ENCODE data around the gene NR2C2.
A peak's percentile ranks its signal among the peaks of the same experiment; 100 is the strongest.

The NR2C2 gene

DNA sequence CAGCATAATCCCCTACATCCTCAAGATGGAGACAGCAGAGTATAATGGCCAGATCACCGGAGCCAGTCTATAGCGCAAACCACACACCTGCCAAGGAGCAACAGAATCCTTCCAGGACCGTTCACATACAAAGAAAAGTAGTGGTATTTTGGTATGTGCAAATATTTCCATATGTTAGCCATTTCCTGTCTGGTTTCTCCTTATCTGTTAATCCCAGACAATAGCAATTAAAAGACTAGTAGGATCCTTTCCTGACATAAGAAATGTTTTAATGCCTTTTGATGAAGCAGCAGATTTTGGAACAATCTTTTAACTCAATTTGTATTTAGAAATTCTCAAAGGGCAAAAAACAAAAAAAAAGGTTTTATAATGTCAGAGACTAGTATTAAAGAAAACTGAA lies 95.6 kb downstream of the NR2C2 start:
- FAIRE-seq (no peak), DNase-seq (ENCODE audit: insufficient read length, low spot score) (no peak)
- TF ChIP-seq, protein P1, sequence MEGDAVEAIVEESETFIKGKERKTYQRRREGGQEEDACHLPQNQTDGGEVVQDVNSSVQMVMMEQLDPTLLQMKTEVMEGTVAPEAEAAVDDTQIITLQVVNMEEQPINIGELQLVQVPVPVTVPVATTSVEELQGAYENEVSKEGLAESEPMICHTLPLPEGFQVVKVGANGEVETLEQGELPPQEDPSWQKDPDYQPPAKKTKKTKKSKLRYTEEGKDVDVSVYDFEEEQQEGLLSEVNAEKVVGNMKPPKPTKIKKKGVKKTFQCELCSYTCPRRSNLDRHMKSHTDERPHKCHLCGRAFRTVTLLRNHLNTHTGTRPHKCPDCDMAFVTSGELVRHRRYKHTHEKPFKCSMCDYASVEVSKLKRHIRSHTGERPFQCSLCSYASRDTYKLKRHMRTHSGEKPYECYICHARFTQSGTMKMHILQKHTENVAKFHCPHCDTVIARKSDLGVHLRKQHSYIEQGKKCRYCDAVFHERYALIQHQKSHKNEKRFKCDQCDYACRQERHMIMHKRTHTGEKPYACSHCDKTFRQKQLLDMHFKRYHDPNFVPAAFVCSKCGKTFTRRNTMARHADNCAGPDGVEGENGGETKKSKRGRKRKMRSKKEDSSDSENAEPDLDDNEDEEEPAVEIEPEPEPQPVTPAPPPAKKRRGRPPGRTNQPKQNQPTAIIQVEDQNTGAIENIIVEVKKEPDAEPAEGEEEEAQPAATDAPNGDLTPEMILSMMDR (IDR thresholded peaks at IDR 0.05; ENCODE audit: insufficient read depth, missing control alignments): no peak

- no peak for FAIRE-seq
- no peak for DNase-seq (ENCODE audit: insufficient read length, low spot score)
- TF ChIP-seq, protein P1 (IDR thresholded peaks at IDR 0.05; ENCODE audit: insufficient read depth, missing control alignments): no peak
Observed at GRCh38 chr3:15043408-15044171, 96.2 kb downstream of the NR2C2 start.

- TF ChIP-seq, protein P1 (IDR thresholded peaks at IDR 0.05; ENCODE audit: insufficient read depth, missing control alignments): no peak
- DNase-seq (ENCODE audit: insufficient read length, low spot score): no peak
- FAIRE-seq: no peak
Observed at GRCh38 chr3:15044326-15044725, 96.9 kb downstream of the NR2C2 start.

DNA sequence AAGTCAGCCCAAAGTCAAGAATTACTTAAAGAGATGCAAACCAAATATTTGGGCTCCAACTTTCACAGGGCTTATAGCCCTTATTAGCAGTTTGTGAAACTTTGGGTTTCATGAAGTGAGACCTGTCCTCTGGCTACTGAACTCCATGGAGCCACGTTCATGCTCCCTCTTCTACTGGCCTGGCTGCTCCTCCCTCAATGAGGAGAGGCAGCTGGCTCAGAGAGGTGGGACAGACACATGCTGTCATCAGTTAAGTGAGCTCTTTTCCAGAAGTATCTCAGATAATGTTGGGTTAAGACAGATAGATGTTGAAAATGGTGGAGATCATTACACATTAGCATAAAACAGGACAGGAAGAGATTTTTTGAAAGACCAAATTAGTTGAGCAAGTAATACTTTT lies 98.3 kb downstream of the NR2C2 start:
- TF ChIP-seq, protein P1 (IDR thresholded peaks at IDR 0.05; ENCODE audit: insufficient read depth, missing control alignments): no peak
- no peak for DNase-seq (ENCODE audit: insufficient read length, low spot score)
- FAIRE-seq: no peak

DNA sequence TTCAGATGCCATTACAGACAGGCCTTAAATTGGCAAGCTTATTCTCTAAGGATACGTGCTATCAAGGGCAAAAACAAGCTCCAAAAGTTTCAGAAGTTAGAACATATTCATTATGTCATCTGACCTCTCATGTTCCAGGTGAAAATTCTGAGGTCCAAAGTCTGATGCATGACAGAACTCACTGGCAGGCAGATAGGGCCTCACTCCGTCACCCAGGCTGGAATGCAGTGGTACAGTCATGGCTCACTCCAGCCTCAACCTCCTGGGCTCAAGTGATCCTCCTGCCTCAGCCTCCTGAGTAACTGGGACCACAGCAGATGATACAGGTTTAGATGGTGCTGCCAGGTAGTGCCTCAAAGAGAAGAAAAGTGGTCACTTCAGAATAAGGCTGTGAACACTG lies 102.2 kb downstream of the NR2C2 start:
- DNase-seq (ENCODE audit: insufficient read length, low spot score): no peak
- FAIRE-seq: no peak
- TF ChIP-seq, protein P1 (IDR thresholded peaks at IDR 0.05; ENCODE audit: insufficient read depth, missing control alignments): no peak

GRCh38 chr3:15050405-15051092 lies 103.2 kb downstream of the NR2C2 start:
- TF ChIP-seq, protein P1 (IDR thresholded peaks at IDR 0.05; ENCODE audit: insufficient read depth, missing control alignments): no peak
- DNase-seq (ENCODE audit: insufficient read length, low spot score) (no peak), FAIRE-seq (no peak)

DNA sequence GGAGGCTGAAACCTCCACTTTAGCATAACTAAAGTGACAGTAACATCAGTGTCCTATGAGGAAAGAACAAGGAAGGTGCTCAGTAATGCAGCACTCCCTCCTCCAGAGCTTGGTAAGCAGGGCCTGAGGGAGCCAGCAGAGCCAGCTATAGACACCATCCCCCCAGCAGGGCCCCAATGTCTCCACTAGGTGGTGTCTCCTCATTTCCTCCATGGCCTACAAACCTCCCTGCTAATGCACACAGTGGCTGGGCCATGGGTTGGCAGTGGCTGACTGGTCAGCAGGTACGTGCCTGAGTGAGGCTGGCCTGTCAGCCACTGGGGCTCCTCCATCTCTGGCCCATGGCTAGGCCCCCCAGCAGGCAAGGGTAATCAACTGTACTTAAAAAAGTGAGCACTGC lies 104.1 kb downstream of the NR2C2 start:
- TF ChIP-seq, protein P1 (IDR thresholded peaks at IDR 0.05; ENCODE audit: insufficient read depth, missing control alignments): peak; percentile 52
- DNase-seq (ENCODE audit: insufficient read length, low spot score) (peak; percentile 51), FAIRE-seq (no peak)

Measured in D721Med (cell line).